GM21723 (cell line): ENCODE measurements around the gene TTC22.

Experiments used
- ATAC-seq: cut with Tn5 transposase; IDR thresholded peaks from one replicate; pipeline ENCODE4 v1.9.1; 2021; ENCODE audit warnings: mild to moderate bottlenecking, moderate library complexity; ENCODE audit not compliant: unreplicated experiment

Gene TTC22

GRCh38 chr1:54800899-54801759, at the start of gene TTC22:
Gene TTC22 (minus strand): TSS chr1:54801323. CDS start chr1:54801163, 160 bp downstream.
- peak; percentile 85 for ATAC-seq

- no peak for ATAC-seq
Measured at GRCh38 chr1:54850737-54851136, 49.6 kb upstream of the TTC22 start.

GRCh38 chr1:54850069-54850730, 49.1 kb upstream of the TTC22 start:
- no peak for ATAC-seq

GRCh38 chr1:54849219-54850068, 48.3 kb upstream of the TTC22 start:
- ATAC-seq: no peak

DNA sequence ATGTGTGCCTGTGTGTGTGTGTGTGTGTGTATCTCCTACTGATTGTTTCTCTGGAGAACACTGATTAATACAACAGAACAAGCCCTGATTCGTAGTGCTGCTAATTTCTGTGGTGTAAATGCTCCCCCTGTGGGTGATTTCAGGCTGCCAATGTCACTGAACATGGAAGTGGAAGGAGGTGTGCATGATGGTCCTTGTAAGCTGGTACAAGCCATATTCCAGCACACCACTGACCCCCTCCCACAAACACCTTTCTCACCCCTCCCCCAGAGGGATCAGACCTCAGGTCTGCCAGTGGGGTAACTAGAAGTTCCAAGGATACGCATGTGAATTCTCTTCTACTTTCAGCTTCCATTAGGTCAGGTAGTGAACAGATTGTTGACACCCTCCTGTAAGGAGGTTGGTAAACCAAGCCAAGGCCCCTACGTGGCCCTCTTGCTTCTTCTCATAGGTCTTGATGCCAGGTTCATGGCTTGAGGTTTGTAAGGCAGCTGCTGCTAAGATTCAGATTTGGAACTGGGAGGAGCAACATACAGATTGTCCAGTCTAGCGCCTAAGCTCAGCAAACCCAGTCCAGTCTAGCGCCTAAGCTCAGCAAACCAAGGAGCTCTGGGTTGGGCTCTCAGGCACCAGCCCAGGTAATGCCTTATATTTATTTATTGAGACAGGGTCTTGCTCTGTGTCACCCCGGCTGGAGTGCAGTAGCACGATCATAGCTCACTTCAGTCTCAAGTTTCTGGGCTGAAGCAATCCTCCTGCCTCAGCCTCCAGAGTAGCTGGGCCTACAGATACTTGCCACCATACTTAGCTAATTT, 47.2 kb upstream of the TTC22 start:
- ATAC-seq: no peak

DNA sequence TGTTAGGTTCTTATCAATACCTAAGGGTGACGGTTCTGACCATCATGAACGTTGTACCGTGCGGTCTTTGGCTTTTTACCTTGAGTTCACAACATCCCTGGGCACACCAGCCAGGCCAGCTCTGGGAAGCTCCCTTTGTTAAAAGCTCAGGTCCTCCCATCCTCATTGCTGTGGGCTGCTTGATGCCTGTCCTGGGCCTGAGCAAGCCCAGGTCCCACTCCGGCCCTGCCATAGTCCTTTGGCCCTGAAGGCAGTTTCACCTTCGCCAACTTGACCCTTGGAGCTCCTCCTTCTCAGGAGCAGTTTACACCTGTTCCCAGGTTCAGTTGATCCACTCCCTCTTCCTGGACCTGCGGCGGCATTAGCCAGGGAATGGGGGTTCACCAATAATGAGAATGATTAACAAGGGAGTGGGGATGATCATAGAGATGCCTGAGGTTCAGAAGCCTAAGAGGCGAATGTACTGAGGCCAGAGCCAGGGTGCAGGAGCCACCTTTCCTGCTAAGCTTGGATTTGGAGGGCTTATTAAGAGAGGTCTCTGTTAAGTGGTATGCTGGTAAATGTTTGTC, 45.7 kb upstream of the TTC22 start:
- ATAC-seq: no peak

DNA sequence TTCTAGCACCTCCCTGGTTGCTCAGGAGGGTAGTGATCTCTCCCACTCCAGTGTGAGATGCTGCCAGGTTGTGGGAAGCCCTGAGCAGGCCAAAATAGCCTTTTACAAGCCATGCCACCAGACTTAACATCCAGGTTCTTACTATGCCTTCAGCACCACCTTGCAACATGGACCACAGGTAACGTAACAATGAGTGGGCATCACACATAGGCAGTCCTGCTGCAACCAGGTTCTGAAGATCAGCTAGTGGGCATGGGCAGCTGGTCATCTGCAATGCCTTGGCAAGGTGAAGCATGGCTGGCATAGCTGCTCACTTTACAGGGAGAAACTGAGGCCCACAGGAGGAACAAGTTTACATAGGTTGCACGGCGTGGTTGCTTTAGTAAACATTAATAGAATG, 45.2 kb upstream of the TTC22 start:
- ATAC-seq: no peak

DNA sequence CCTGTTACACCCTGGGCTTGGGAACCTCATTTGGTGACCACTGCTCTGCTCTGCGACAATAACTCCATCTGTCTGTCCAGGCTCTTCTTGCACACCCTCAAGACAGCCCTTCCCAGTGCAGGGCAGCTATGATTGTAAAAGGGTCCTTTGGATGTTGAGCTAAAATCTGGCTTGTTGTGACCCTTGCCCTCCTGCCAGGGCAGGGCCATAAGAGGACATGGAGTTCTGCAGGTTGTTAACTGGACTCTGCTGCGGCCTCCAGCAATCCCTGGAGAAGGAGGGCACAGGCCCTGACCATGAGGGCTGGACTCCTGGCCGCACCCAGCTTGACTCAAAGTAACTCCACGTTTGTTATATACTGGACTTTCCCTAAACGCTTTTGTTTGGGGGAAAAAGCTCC, 44.6 kb upstream of the TTC22 start:
- no peak for ATAC-seq

- no peak for ATAC-seq
Measured at GRCh38 chr1:54844564-54844963, 43.4 kb upstream of the TTC22 start.

DNA sequence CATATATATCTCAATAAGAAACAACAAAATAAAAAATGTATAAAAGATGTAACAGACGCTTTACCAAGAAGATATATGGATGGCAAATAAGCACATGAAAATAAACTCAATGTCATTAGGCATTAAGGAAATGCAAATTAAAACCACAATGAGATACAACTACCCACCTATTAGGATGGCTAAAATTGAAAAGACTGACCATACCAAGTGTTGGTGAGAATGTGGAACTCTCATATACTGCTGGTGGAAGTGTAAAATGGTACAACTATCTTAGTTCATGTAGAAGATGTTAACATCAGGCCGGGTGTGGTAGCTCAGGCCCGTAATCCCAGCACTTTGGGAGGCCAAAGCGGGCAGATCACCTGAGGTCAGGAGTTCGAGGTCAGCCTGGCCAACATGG, 42.3 kb upstream of the TTC22 start:
- no peak for ATAC-seq

DNA sequence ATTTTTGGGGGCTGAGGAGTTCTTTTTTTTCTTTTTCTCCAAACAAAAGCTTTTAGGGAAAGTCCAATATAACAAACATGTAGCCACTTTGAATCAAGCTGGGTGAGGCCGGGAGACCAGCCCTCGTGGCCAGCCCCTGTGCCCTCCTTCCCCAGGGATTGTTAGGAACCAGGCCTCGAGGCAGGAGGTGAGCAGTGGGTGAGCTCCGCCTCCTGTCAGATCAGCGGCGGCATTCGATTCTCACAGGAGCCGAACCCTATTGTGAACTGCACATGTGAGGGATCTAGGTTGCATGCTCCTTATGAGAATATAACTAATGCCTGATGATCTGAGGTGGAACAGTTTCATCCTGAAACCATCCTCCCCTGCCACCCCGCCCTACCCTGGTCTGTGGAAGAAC, 41.8 kb upstream of the TTC22 start:
- ATAC-seq: no peak

GRCh38 chr1:54842206-54842915, 41.2 kb upstream of the TTC22 start:
- ATAC-seq: no peak

- ATAC-seq: no peak
Measured at GRCh38 chr1:54839824-54840223, 38.7 kb upstream of the TTC22 start.

- ATAC-seq: no peak
Measured at GRCh38 chr1:54838565-54839180, 37.5 kb upstream of the TTC22 start.

GRCh38 chr1:54837002-54837853, 36.1 kb upstream of the TTC22 start:
- ATAC-seq: no peak

DNA sequence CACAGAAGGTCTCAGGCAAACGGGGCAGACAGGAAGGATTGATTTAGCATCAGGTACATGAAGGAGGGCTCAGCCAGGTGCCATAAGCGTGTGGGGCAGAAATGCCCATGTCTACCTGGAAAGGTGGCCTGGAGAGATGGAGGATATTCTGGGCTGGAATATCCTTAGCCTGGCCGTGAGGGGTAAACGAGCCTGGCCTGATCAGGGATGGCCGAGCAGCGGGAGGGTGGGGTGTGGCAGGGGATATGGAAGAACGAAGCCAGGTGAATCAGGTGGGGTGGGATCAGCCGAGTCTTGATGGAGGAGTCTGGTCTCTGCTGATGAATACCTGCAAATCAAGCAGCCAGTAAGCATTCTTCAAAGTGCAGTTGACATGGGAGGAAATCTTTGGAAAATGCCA, 35.5 kb upstream of the TTC22 start:
- no peak for ATAC-seq

GRCh38 chr1:54835970-54836369, 34.8 kb upstream of the TTC22 start:
- no peak for ATAC-seq
